HG02870 (cell line): ENCODE results near the gene KCNC4.
A peak's percentile ranks its signal among the peaks of the same experiment; 100 is the strongest.

Source experiments
- ATAC-seq: cut with Tn5 transposase; IDR thresholded peaks from one replicate; pipeline ENCODE4 v1.9.1; 2021; ENCODE audit warnings: mild to moderate bottlenecking, moderate library complexity; ENCODE audit not compliant: unreplicated experiment

Gene KCNC4

GRCh38 chr1:110229348-110230001 is 19.4 kb downstream of the KCNC4 start:
- no peak for ATAC-seq

- ATAC-seq = no peak
Observed at GRCh38 chr1:110230381-110231199, 20.5 kb downstream of the KCNC4 start.

GRCh38 chr1:110233861-110234260 is 23.7 kb downstream of the KCNC4 start:
- ATAC-seq = no peak

GRCh38 chr1:110234691-110235090 is 24.6 kb downstream of the KCNC4 start:
- no peak for ATAC-seq

GRCh38 chr1:110235181-110235833 is 25.2 kb downstream of the KCNC4 start:
- ATAC-seq = no peak

GRCh38 chr1:110235834-110236682 is 25.9 kb downstream of the KCNC4 start:
- ATAC-seq = peak; percentile 57

GRCh38 chr1:110237386-110238152 is 27.5 kb downstream of the KCNC4 start:
- ATAC-seq = no peak

GRCh38 chr1:110239441-110240430 is 29.6 kb downstream of the KCNC4 start:
- no peak for ATAC-seq

GRCh38 chr1:110240476-110241210 is 30.5 kb downstream of the KCNC4 start:
- no peak for ATAC-seq

- no peak for ATAC-seq
Observed at GRCh38 chr1:110241516-110241915, 31.4 kb downstream of the KCNC4 start.

- no peak for ATAC-seq
Observed at GRCh38 chr1:110242062-110242461, 31.9 kb downstream of the KCNC4 start.

- ATAC-seq = no peak
Observed at GRCh38 chr1:110242731-110243130, 32.6 kb downstream of the KCNC4 start.

GRCh38 chr1:110243146-110243545 is 33.0 kb downstream of the KCNC4 start:
- ATAC-seq = no peak

GRCh38 chr1:110243574-110243973 is 33.5 kb downstream of the KCNC4 start:
- peak; percentile 61 for ATAC-seq

- ATAC-seq = no peak
Observed at GRCh38 chr1:110245876-110246620, 35.9 kb downstream of the KCNC4 start.

- no peak for ATAC-seq
Observed at GRCh38 chr1:110248746-110249145, 38.6 kb downstream of the KCNC4 start.

GRCh38 chr1:110249256-110249655 is 39.1 kb downstream of the KCNC4 start:
- ATAC-seq = no peak

GRCh38 chr1:110250008-110250407 is 39.9 kb downstream of the KCNC4 start:
- ATAC-seq = no peak
